Loucy (cell line): ENCODE measurements around the gene AGBL1.

Experiments used
- H2AFZ ChIP-seq: fragments of 200-600 bp; sonication (generic); 2 replicates; pipeline ENCODE4 v1.6.0; 2016; ENCODE audit warnings: antibody characterized with exemption, mild to moderate bottlenecking, low read length, moderate library complexity
- H3F3A ChIP-seq: fragments of 200-600 bp; 2 replicates; pipeline ENCODE4 v1.6.0; 2016; ENCODE audit warnings: antibody characterized with exemption, low read depth, mild to moderate bottlenecking
- H3K27me3 ChIP-seq: fragments of 200-600 bp; sonication (generic); 2 replicates; pipeline ENCODE4 v1.6.1; 2014; ENCODE audit warnings: low read length, mild to moderate bottlenecking; ENCODE audit not compliant: insufficient read depth, poor library complexity, severe bottlenecking
- H3K36me3 ChIP-seq: fragments of 200-600 bp; sonication (generic); 2 replicates; pipeline ENCODE4 v1.6.1; 2016; ENCODE audit warnings: low read length; ENCODE audit not compliant: insufficient read depth
- H3K4me1 ChIP-seq: fragments of 200-600 bp; sonication (generic); 2 replicates; pipeline ENCODE4 v1.5.1; 2014; ENCODE audit warnings: low read length, mild to moderate bottlenecking; ENCODE audit not compliant: insufficient read depth, poor library complexity, severe bottlenecking
- H3K4me2 ChIP-seq: fragments of 200-600 bp; sonication (generic); 2 replicates; pipeline ENCODE4 v1.6.0; 2014; ENCODE audit warnings: antibody characterized with exemption, low read length, low read depth, mild to moderate bottlenecking; ENCODE audit not compliant: poor library complexity, severe bottlenecking
- H3K4me3 ChIP-seq: fragments of 200-600 bp; sonication (generic); 2 replicates; pipeline ENCODE4 v1.5.1; 2014; ENCODE audit warnings: low read length, mild to moderate bottlenecking, mixed read lengths; ENCODE audit not compliant: poor library complexity, severe bottlenecking
- H3K79me2 ChIP-seq: fragments of 200-600 bp; sonication (generic); 2 replicates; pipeline ENCODE4 v1.6.1; 2014; ENCODE audit warnings: low read length; ENCODE audit not compliant: insufficient read depth
- H3K9ac ChIP-seq: fragments of 200-600 bp; sonication (generic); 2 replicates; pipeline ENCODE4 v1.6.0; 2014; ENCODE audit warnings: mild to moderate bottlenecking, low read depth, low read length, moderate library complexity; ENCODE audit not compliant: poor library complexity, severe bottlenecking
- H3K9me2 ChIP-seq: fragments of 200-600 bp; sonication (generic); replicated peaks from 2 replicates; pipeline ENCODE4 v1.6.1; 2016; ENCODE audit warnings: low read depth, low read length, mixed read lengths
- H3K9me3 ChIP-seq: fragments of 200-600 bp; sonication (generic); 2 replicates; pipeline ENCODE4 v1.6.1; 2014; ENCODE audit warnings: mild to moderate bottlenecking, antibody characterized with exemption, low read length, low read depth; ENCODE audit not compliant: insufficient read depth
- H4K20me1 ChIP-seq: fragments of 200-600 bp; sonication (generic); 2 replicates; pipeline ENCODE4 v1.6.0; 2014; ENCODE audit warnings: antibody characterized with exemption, low read length, mild to moderate bottlenecking; ENCODE audit not compliant: insufficient read depth, poor library complexity, severe bottlenecking
- CTCF ChIP-seq: fragments of 200-600 bp; sonication (generic); conservative IDR thresholded peaks from 2 replicates; pipeline ENCODE4 v1.5.1; 2014; ENCODE audit warnings: mild to moderate bottlenecking, antibody characterized with exemption, low read length
- EZH2phosphoT487 ChIP-seq: fragments of 200-600 bp; IDR thresholded peaks from 2 replicates; pipeline ENCODE4 v1.6.1; 2018; ENCODE audit warnings: antibody characterized with exemption, mild to moderate bottlenecking, moderate library complexity, borderline replicate concordance

The AGBL1 gene

GRCh38 chr15:86296769-86297168 lies 217.1 kb downstream of the AGBL1 start:
- Histone ChIP-seq H3K4me2 (no peak overlapping the region), H3K9ac (no peak overlapping the region), H3F3A (no peaks in the 10 kb centered on the region), H2AFZ (no peak overlapping the region), H3K36me3 (no peaks in the 10 kb centered on the region), H3K79me2 (no peaks in the 10 kb centered on the region), H4K20me1 (no peaks in the 10 kb centered on the region), H3K9me2 (no peaks in the 10 kb centered on the region), H3K4me3 (no peak overlapping the region), H3K9me3 (no peaks in the 10 kb centered on the region), H3K4me1 (no peaks in the 10 kb centered on the region), H3K27me3 (no peaks in the 10 kb centered on the region)
- TF ChIP-seq EZH2phosphoT487 (no peak), CTCF (no peak)

- Histone ChIP-seq H3K27me3 (no peaks in the 10 kb centered on the region), H3F3A (no peaks in the 10 kb centered on the region), H3K4me2 (no peak overlapping the region), H4K20me1 (no peaks in the 10 kb centered on the region), H3K36me3 (no peaks in the 10 kb centered on the region), H3K79me2 (no peaks in the 10 kb centered on the region), H3K9me2 (no peaks in the 10 kb centered on the region), H3K9me3 (no peaks in the 10 kb centered on the region), H3K4me3 (no peak overlapping the region), H2AFZ (no peak overlapping the region), H3K9ac (no peak overlapping the region), H3K4me1 (no peaks in the 10 kb centered on the region)
- no peak for TF ChIP-seq EZH2phosphoT487
- no peak for TF ChIP-seq CTCF
Observed at GRCh38 chr15:86300390-86301125, 220.9 kb downstream of the AGBL1 start.

- no peaks in the 10 kb centered on the region for H3K9me2 ChIP-seq
- H3K36me3 ChIP-seq, result no peaks in the 10 kb centered on the region
- no peak overlapping the region for H3K9ac ChIP-seq
- H3K9me3 ChIP-seq, result 0 out of 2 replicates have a peak, but pooled peaks cover 2% of the 10 kb centered on the region
- no peak overlapping the region for H3K4me3 ChIP-seq
- no peaks in the 10 kb centered on the region for H3K27me3 ChIP-seq
- TF ChIP-seq EZH2phosphoT487, result no peak
- no peak for TF ChIP-seq CTCF
- H3K79me2 ChIP-seq, result no peaks in the 10 kb centered on the region
- no peak overlapping the region for H2AFZ ChIP-seq
- no peaks in the 10 kb centered on the region for H3F3A ChIP-seq
- H4K20me1 ChIP-seq, result no peaks in the 10 kb centered on the region
- no peaks in the 10 kb centered on the region for H3K4me1 ChIP-seq
- H3K4me2 ChIP-seq, result no peak overlapping the region
Observed at GRCh38 chr15:86311568-86312280, 232.1 kb downstream of the AGBL1 start.
